ENCODE results near the gene CDC20. TPM values are rescaled to one million over a fixed set of nuclear protein-coding genes. Genes with fewer than 3 reads are reported as not detected.

CDC20 gene
- total RNA-seq, 2 donors from 2014 or later, result 2.2 to 14.9 TPM

- Histone ChIP-seq H3K4me3 (no peak overlapping the region), H3K27me3 (replicated peaks; ENCODE audit: insufficient read depth) (no peaks in the 10 kb centered on the region), H3K36me3 (no peaks in the 10 kb centered on the region), H3K9me3 (no peaks in the 10 kb centered on the region), H3K27ac (no peak overlapping the region), H3K4me1 (replicated peaks) (no peaks in the 10 kb centered on the region)
- DNase-seq (ENCODE audit: low spot score), result no peak
- TF ChIP-seq POLR2AphosphoS5 (IDR thresholded peaks at IDR 0.05) (no peak), CTCF (IDR thresholded peaks at IDR 0.05) (no peak), POLR2A (IDR thresholded peaks at IDR 0.05) (no peak)
- intact Hi-C loops (cut with DNase I), result no loop called here
- 90% methylated on average over 24 of the region's 24 CpGs for WGBS
Measured at GRCh38 chr1:43312663-43313515, 45.9 kb upstream of the CDC20 start.

- no peaks in the 10 kb centered on the region for H3K9me3 ChIP-seq
- H3K27me3 ChIP-seq (replicated peaks; ENCODE audit: insufficient read depth), result no peaks in the 10 kb centered on the region
- no peak for DNase-seq (ENCODE audit: low spot score)
- 78% methylated on average over 9 of the region's 10 CpGs for WGBS
- H3K4me1 ChIP-seq (replicated peaks), result no peaks in the 10 kb centered on the region
- no peak overlapping the region for H3K4me3 ChIP-seq
- no peak overlapping the region for H3K27ac ChIP-seq
- intact Hi-C loops (cut with DNase I), result no loop called here
- H3K36me3 ChIP-seq, result no peaks in the 10 kb centered on the region
- no peak for TF ChIP-seq POLR2A (IDR thresholded peaks at IDR 0.05)
- TF ChIP-seq POLR2AphosphoS5 (IDR thresholded peaks at IDR 0.05), result no peak
- no peak for TF ChIP-seq CTCF (IDR thresholded peaks at IDR 0.05)
Measured at GRCh38 chr1:43313771-43314170, 45.0 kb upstream of the CDC20 start.

GRCh38 chr1:43314233-43314632, 44.5 kb upstream of the CDC20 start:
- 90% methylated on average over 5 of the region's 5 CpGs for WGBS
- no peak for DNase-seq (ENCODE audit: low spot score)
- Histone ChIP-seq H3K9me3 (no peaks in the 10 kb centered on the region), H3K27me3 (replicated peaks; ENCODE audit: insufficient read depth) (no peaks in the 10 kb centered on the region), H3K4me3 (no peak overlapping the region), H3K4me1 (replicated peaks) (no peaks in the 10 kb centered on the region), H3K27ac (no peak overlapping the region), H3K36me3 (no peaks in the 10 kb centered on the region)
- intact Hi-C loops (cut with DNase I), result no loop called here
- TF ChIP-seq POLR2A (IDR thresholded peaks at IDR 0.05) (no peak), POLR2AphosphoS5 (IDR thresholded peaks at IDR 0.05) (no peak), CTCF (IDR thresholded peaks at IDR 0.05) (no peak)

- Histone ChIP-seq H3K27me3 (replicated peaks; ENCODE audit: insufficient read depth) (no peaks in the 10 kb centered on the region), H3K36me3 (no peaks in the 10 kb centered on the region), H3K4me3 (no peak overlapping the region), H3K9me3 (no peaks in the 10 kb centered on the region), H3K4me1 (replicated peaks) (no peaks in the 10 kb centered on the region), H3K27ac (no peak overlapping the region)
- WGBS, result 89% methylated on average over 3 of the region's 3 CpGs
- no peak for DNase-seq (ENCODE audit: low spot score)
- intact Hi-C loops (cut with DNase I), result no loop called here
- TF ChIP-seq POLR2A (IDR thresholded peaks at IDR 0.05), result no peak
- no peak for TF ChIP-seq POLR2AphosphoS5 (IDR thresholded peaks at IDR 0.05)
- TF ChIP-seq CTCF (IDR thresholded peaks at IDR 0.05), result no peak
Measured at GRCh38 chr1:43315481-43315880, 43.3 kb upstream of the CDC20 start.

Data from prostate gland (tissue), 2 donors.